ENCODE data around the gene ARIH2. TPM values are rescaled to one million over a fixed set of nuclear protein-coding genes. Genes with fewer than 3 reads are reported as not detected.

ARIH2 gene
- total and polyA plus RNA-seq, 2 donors (not counting 3 experiments of a cell fraction or from before 2014, with no cell fraction given): 59.7 to 85.5 TPM

DNA sequence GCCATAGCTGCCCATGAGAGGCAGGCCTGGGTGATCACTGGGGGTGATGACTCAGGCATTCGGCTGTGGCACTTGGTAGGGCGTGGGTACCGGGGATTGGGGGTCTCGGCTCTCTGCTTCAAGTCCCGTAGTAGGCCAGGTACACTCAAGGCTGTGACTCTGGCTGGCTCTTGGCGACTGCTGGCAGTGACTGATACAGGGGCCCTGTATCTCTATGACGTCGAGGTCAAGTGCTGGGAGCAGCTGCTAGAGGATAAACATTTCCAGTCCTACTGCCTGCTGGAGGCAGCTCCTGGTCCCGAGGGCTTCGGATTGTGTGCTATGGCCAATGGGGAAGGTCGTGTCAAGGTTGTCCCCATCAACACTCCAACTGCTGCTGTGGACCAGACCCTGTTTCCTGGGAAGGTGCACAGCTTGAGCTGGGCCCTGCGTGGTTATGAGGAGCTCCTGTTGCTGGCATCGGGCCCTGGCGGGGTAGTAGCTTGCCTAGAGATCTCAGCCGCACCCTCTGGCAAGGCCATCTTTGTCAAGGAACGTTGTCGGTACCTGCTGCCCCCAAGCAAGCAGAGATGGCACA is 93.9 kb downstream of the ARIH2 start:
- no peak for DNase-seq (ENCODE audit: low read depth, low spot score)
- POLR2A ChIA-PET: interaction anchor here (1.1 to 1.9 kb wide), 2 partner anchors 9 to 10 kb away, joined by 3 to 12 read pairs; partner anchors contain the start of gene NDUFAF3
- H3K79me2 ChIP-seq (ENCODE audit: control insufficient read depth, insufficient read depth, low read length): peaks cover 36% of the 10 kb centered on the region
- intact Hi-C loops (cut with micrococcal nuclease): no loop called here
- CTCF ChIA-PET: interaction anchor here (3.5 to 12.8 kb wide), 2 partner anchors 9 to 24 kb away, joined by 18 to 254 read pairs; partner anchors contain the start of genes NDUFAF3 and P4HTM
- no TSS peak for BruUV-seq (replicated peaks)
- H3K4me3 ChIP-seq (replicated peaks in 1 of 3; ENCODE audit: insufficient read depth in 1 of 3, low read depth in 1 of 3, low read length in 3 of 3): no peak overlapping the region
- no peak overlapping the region for H3K4me2 ChIP-seq (ENCODE audit: insufficient read depth, low read length)
- no peak overlapping the region for H2AFZ ChIP-seq (ENCODE audit: low read depth, low read length)
- no peak overlapping the region for H3K27ac ChIP-seq (ENCODE audit: insufficient read depth, low read depth, low read length)
- no peaks in the 10 kb centered on the region for H3K27me3 ChIP-seq (ENCODE audit: control insufficient read depth in 2 of 2, insufficient read depth in 2 of 2, low read length in 2 of 2)
- dilution Hi-C loops (cut with MboI; ENCODE audit: extremely low pct_ligation_motif_present, low sequenced_read_pairs): no loop called here
- H3K9me3 ChIP-seq (replicated peaks; ENCODE audit: control insufficient read depth, insufficient read depth, low read length): no peaks in the 10 kb centered on the region
- peaks cover 5 to 51% of the 10 kb centered on the region in 2 experiments for H3K36me3 ChIP-seq (ENCODE audit: control insufficient read depth in 2 of 2, extremely low read depth in 1 of 2, insufficient read depth in 2 of 2, low read length in 2 of 2)
- no peaks in the 10 kb centered on the region for H3K9me1 ChIP-seq (replicated peaks; ENCODE audit: control insufficient read depth, extremely low read depth, insufficient read depth, low read length)
- peaks cover 11% of the 10 kb centered on the region for H3K4me1 ChIP-seq (ENCODE audit: control insufficient read depth, extremely low read depth, insufficient read depth, low read length)
- no peaks in the 10 kb centered on the region for H4K20me1 ChIP-seq (replicated peaks; ENCODE audit: control insufficient read depth, extremely low read depth, insufficient read depth, low read length)
- FAIRE-seq: no peak
- TF ChIP-seq, protein P1, sequence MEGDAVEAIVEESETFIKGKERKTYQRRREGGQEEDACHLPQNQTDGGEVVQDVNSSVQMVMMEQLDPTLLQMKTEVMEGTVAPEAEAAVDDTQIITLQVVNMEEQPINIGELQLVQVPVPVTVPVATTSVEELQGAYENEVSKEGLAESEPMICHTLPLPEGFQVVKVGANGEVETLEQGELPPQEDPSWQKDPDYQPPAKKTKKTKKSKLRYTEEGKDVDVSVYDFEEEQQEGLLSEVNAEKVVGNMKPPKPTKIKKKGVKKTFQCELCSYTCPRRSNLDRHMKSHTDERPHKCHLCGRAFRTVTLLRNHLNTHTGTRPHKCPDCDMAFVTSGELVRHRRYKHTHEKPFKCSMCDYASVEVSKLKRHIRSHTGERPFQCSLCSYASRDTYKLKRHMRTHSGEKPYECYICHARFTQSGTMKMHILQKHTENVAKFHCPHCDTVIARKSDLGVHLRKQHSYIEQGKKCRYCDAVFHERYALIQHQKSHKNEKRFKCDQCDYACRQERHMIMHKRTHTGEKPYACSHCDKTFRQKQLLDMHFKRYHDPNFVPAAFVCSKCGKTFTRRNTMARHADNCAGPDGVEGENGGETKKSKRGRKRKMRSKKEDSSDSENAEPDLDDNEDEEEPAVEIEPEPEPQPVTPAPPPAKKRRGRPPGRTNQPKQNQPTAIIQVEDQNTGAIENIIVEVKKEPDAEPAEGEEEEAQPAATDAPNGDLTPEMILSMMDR (IDR thresholded peaks at IDR 0.05; ENCODE audit: extremely low read depth in 1 of 2, insufficient read depth in 1 of 2, low read depth in 1 of 2, low read length in 2 of 2): no peak
- TF ChIP-seq FOS (IDR thresholded peaks at IDR 0.05; ENCODE audit: borderline replicate concordance, insufficient read depth, low read length): no peak
- no peak for TF ChIP-seq JUN (IDR thresholded peaks at IDR 0.05; ENCODE audit: borderline replicate concordance, insufficient read depth, insufficient read length, low read depth)
- no peak for TF ChIP-seq EZH2 (IDR thresholded peaks at IDR 0.05; ENCODE audit: borderline replicate concordance, low read depth, low read length, severe bottlenecking)
- no peak for TF ChIP-seq GATA2 (IDR thresholded peaks at IDR 0.05; ENCODE audit: insufficient read depth, insufficient read length, low read depth, low read length)
- TF ChIP-seq MYC (IDR thresholded peaks at IDR 0.05; ENCODE audit: low read depth, low read length): no peak
- TF ChIP-seq, protein P2, sequence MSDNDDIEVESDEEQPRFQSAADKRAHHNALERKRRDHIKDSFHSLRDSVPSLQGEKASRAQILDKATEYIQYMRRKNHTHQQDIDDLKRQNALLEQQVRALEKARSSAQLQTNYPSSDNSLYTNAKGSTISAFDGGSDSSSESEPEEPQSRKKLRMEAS (IDR thresholded peaks at IDR 0.05; ENCODE audit: insufficient read depth, insufficient read length): no peak
- TF ChIP-seq POLR2AphosphoS5 (IDR thresholded peaks at IDR 0.05; ENCODE audit: insufficient read depth, low read depth, low read length): no peak
- no peak overlapping the region for H3K9ac ChIP-seq (replicated peaks; ENCODE audit: extremely low read depth, insufficient read depth, low read length)

Measured in endothelial cell of umbilical vein (primary cell).